Adipose tissue (tissue), 3 donors: Measurements from ENCODE around the gene ZNF112. TPM values are rescaled to one million over a fixed set of nuclear protein-coding genes. Genes with fewer than 3 reads are reported as not detected.
A peak's percentile ranks its signal among the peaks of the same experiment; 100 is the strongest.

Experiments used
- H3K27ac ChIP-seq: one replicate; pipeline ENCODE4 v1.5.1; 2013; ENCODE audit warnings: low read depth, low read length
- WGBS, 3 donors: extraction: QIAGEN DNeasy Blood & Tissue Kit; methylation state at CpG; one replicate each; pipeline ENCODE4 v1.1.7; 2013; 5-methylcytosine and 5-hydroxymethylcytosine counted together
- polyA plus RNA-seq, 3 donors: library from polyadenylated mRNA; stranded (reverse); fragments of 200-250 nt; gene quantifications; one replicate each; pipeline ENCODE4 v1.2.3, GENCODE V29; 2013
- donor health status: healthy with polysubstance abuse.
- donor health status: Bipolar disorder and iron deficiency.
- donor health status: healthy.

Gene ZNF112
- polyA plus RNA-seq, 3 donors = 0.86 to 1.5 (median 1.4) TPM

- whole genome bisulfite sequencing, 3 donors = 3 to 6% (median 3%) methylated on average over 11 of the region's 11 CpGs
- peak overlapping the region; percentile 21 for H3K27ac ChIP-seq
Measured at GRCh38 chr19:44303976-44304568, 52.4 kb downstream of the ZNF112 start.

GRCh38 chr19:44303320-44303719 is 53.2 kb downstream of the ZNF112 start:
- no peak overlapping the region for H3K27ac ChIP-seq
- 61 to 83% (median 78%) methylated on average over 4 of the region's 4 CpGs for WGBS, 3 donors

GRCh38 chr19:44284968-44285367 is 71.5 kb downstream of the ZNF112 start:
- WGBS, 3 donors = 61 to 80% (median 61%) methylated on average over 4 of the region's 4 CpGs
- H3K27ac ChIP-seq = no peak overlapping the region

- H3K27ac ChIP-seq = no peak overlapping the region
- 88 to 96% (median 93%) methylated on average over 3 of the region's 3 CpGs for WGBS, 3 donors
Measured at GRCh38 chr19:44282846-44283245, 73.6 kb downstream of the ZNF112 start.

- WGBS, 3 donors = 79 to 91% (median 89%) methylated on average over 10 of the region's 10 CpGs
- no peak overlapping the region for H3K27ac ChIP-seq
Measured at GRCh38 chr19:44280916-44281315, 75.6 kb downstream of the ZNF112 start.

GRCh38 chr19:44278181-44278690 is 78.2 kb downstream of the ZNF112 start:
- no peak overlapping the region for H3K27ac ChIP-seq
- WGBS, 3 donors = 92 to 98% (median 94%) methylated on average over 4 of the region's 4 CpGs

- 96% methylated on average over 1 of the region's 1 CpG for WGBS, 3 donors
- no peak overlapping the region for H3K27ac ChIP-seq
Measured at GRCh38 chr19:44277331-44277730, 79.1 kb downstream of the ZNF112 start.

Other genes starting within 250 kb of the ZNF112 start
- 1 to 10 TPM in 2 of 3 donors, under 1 TPM in 1; 0.93 to 1.3 (median 1.1) TPM for gene ZNF225, start 243.3 kb downstream of the ZNF112 start, polyA plus RNA-seq
- gene ZNF234, start 215.1 kb downstream of the ZNF112 start, polyA plus RNA-seq = 1 to 10 TPM; 1.5 to 2.6 (median 2.2) TPM
- gene ZNF226, start 191.6 kb downstream of the ZNF112 start, polyA plus RNA-seq = 10 to 100 TPM in 1 of 3 donors, 1 to 10 TPM in 2; 5.3 to 15.2 (median 8.4) TPM
- 1 to 10 TPM; 3.2 to 4.6 (median 3.3) TPM for gene ZNF227, start 144.1 kb downstream of the ZNF112 start, polyA plus RNA-seq
- gene ZNF233, start 96.8 kb downstream of the ZNF112 start, polyA plus RNA-seq = under 1 TPM in 1 of 3 donors, not detected in 2; 0.97 TPM
- gene ZNF235, start 51.7 kb downstream of the ZNF112 start, polyA plus RNA-seq = 1 to 10 TPM in 2 of 3 donors, under 1 TPM in 1; 0.93 to 1.7 (median 1.1) TPM
- 1 to 10 TPM in 1 of 3 donors, under 1 TPM in 2; 0.64 to 1.4 (median 0.67) TPM for gene ZNF285, start 44.9 kb upstream of the ZNF112 start, polyA plus RNA-seq
- 1 to 10 TPM; 1.1 to 1.6 (median 1.3) TPM for gene ZNF229, start 91.8 kb upstream of the ZNF112 start, polyA plus RNA-seq
- gene ZNF180, start 143.8 kb upstream of the ZNF112 start, polyA plus RNA-seq = 1 to 10 TPM; 2.4 to 5.2 (median 2.8) TPM
- not detected for gene CEACAM20, start 173.0 kb upstream of the ZNF112 start, polyA plus RNA-seq